Fibroblast of the aortic adventitia (primary cell): ENCODE measurements around the gene TTC23. TPM values are rescaled to one million over a fixed set of nuclear protein-coding genes. Genes with fewer than 3 reads are reported as not detected.

ENCODE experiments used
- DNase-seq: peaks from one replicate; pipeline ENCODE4 v3.0.0-alpha.2; 2010; ENCODE audit warnings: low read depth
- H3K4me3 ChIP-seq: 2 replicates; pipeline ENCODE4 v1.5.1; 2011; ENCODE audit warnings: low read depth, mild to moderate bottlenecking, control low read depth, low read length, moderate library complexity
- CTCF ChIP-seq: IDR thresholded peaks from 2 replicates; pipeline ENCODE4 v1.5.1; 2011; ENCODE audit warnings: mild to moderate bottlenecking, low read length, control low read depth, inconsistent platforms; ENCODE audit not compliant: insufficient read depth
- total RNA-seq: library from RNA; depleted of rRNA; stranded (reverse); fragments of >200 nt; gene quantifications from 2 replicates; pipeline ENCODE4 v1.2.3, GENCODE V29; 2012; ENCODE audit warnings: low replicate concordance

The TTC23 gene
- total RNA-seq, 1 donor, result 36.7 TPM

DNA sequence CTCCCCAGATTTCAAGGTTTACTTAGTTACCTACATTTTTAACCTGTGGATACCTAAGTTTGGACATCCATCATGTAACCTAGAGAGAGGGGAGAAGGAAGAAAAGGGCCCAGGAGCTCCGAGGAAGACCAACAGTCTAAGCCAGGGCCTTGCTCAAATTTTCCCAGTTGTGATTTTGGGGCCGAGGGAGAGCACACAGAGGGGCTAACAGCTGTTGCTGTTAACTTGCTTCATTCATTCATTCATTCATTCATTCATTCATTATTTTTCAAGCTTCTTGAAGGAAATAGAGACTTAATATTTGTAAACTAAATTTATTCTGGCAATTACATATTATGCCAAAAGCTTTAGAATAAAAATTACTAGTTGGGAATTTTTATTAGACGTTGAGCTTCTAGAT is 121.6 kb downstream of the TTC23 start:
- H3K4me3 ChIP-seq, result no peak overlapping the region
- TF ChIP-seq CTCF, result no peak
- DNase-seq, result no peak

DNA sequence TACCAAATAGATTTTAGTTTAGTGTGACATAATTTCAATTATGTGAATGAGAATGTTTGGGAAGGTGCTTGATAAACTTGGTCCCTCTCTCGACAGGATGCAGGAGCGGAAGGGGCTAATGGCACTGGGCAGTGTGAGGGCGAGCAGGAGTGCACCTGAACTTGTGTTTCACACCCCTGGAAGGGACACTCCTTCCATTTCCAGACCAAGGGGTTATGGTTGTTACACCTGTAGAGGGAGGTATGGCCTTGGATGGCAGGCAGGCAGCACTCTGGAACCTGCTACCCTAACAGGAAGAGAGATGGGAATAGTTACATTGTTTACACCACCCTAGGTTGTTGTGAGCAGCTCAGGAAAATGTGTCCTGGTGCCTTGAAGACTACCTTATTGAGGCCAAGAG is 122.5 kb downstream of the TTC23 start:
- no peak for TF ChIP-seq CTCF
- no peak for DNase-seq
- H3K4me3 ChIP-seq, result no peak overlapping the region

GRCh38 chr15:99126131-99126588 is 123.2 kb downstream of the TTC23 start:
- no peak for DNase-seq
- TF ChIP-seq CTCF, result no peak
- no peak overlapping the region for H3K4me3 ChIP-seq

DNA sequence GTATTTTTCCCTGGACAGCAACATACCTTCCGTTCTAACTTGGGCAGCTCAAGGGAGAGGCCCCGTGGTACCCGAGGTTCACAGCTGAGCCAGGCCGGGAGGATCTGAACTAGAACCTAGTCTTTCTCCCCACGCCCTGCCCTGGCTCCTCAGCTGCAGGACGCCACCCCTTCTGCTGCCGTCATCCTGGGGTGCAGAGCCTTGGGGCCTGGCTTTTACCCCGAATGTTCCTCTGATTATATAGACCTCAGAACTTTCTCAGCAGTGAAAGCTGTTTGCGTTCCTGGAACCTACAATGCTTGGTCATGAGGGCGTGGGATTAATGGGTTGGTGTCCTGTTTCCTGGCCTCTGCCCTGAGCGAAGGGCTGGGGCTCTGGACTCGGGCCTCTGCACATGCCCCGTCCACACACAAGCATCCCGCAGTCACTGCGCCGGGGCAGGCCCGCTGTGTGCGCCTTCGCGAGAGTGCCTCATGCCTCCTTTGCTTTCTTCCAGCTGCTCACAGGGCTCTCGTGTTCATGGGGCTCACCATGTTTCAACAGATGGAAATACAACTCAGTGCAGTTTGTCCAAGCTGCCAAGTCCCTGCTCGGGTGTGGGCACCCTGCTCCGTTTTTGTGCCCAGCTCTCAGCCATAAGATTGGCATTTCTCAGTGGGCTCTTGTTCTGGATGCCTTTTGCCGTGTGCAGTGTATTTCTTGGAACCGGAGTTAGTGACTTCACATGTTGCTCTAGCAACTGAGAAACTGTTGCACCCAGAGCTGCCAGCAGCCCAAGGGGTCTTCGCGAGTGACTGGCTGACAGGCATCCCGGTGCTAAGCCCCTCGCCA is 124.1 kb downstream of the TTC23 start:
- no peak overlapping the region for H3K4me3 ChIP-seq
- no peak for TF ChIP-seq CTCF
- DNase-seq, result no peak

GRCh38 chr15:99124641-99125040 is 124.7 kb downstream of the TTC23 start:
- no peak overlapping the region for H3K4me3 ChIP-seq
- no peak for DNase-seq
- TF ChIP-seq CTCF, result no peak

DNA sequence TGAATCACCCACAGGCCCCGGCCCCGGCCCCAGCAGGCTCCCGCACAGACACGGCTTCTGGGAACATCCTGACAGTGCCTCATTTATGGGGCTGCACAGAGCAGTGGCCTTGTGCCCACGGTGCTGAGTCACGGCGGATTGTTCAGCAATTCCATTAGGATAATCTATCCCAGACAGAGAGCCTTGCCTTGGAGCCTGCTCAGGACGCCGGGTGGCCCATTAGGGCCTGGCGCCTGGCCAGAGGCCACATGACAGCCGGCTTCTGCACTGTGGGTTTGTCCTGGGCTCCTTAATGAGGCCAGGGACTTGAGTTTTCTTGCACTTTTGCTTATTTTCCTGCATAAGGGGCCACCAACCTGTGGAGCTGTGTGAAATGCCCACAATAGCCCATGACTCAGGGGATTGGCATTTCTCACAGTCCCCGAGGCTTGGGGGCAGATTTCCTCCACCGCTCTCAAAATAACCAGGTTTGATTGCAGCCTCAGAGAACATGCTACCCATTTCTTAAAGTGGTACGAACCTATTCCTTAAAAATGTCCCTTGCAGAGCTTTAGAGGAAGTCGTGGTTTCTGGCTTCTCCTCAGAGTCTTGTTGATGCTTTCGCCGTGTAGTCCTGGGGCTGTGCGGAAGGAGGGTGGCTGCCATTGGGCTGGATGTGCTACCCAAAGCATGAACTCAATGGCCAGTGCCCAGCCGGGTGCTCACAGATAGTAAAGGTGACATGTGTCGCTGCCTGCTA is 125.5 kb downstream of the TTC23 start:
- TF ChIP-seq CTCF, result no peak
- peak; percentile 92 for DNase-seq
- H3K4me3 ChIP-seq, result peak overlapping the region; percentile 29
